CD4-positive, alpha-beta T cell (primary cell): Measurements from ENCODE around the gene PTP4A1. TPM values are rescaled to one million over a fixed set of nuclear protein-coding genes. Genes with fewer than 3 reads are reported as not detected.

Experiments
- ATAC-seq: fragments of 200-7000 bp; cut with Tn5 transposase; one replicate; pipeline ENCODE4 v1.10.0; 2022; ENCODE audit warnings: mild to moderate bottlenecking; ENCODE audit not compliant: poor library complexity
- CTCF ChIA-PET: fragments of 350-600 bp; sonication (Branson Sonifier 250); formaldehyde crosslinking; loops from one replicate; lab custom pipeline; 2021; ENCODE audit warnings: antibody characterized with exemption, inconsistent platforms; lab: Charles Lee
- POLR2A ChIA-PET: fragments of 350-600 bp; sonication (Branson Sonifier 250); formaldehyde crosslinking; loops from one replicate; lab custom pipeline; 2021; ENCODE audit warnings: antibody characterized with exemption, inconsistent platforms; lab: Charles Lee
- DNase-seq, 14 experiments: peaks; one replicate each; pipeline ENCODE4 v3.0.0-alpha.2; 2013 to 2020; ENCODE audit warnings: mixed read lengths in 2 of 14
- H3K27ac ChIP-seq, 2 donors: one replicate each; pipeline versions ENCODE4 v1.5.1 to v1.7.0; 2013; ENCODE audit warnings: low read length in 2 of 2, low read depth in 1 of 2, mild to moderate bottlenecking in 1 of 2
- H3K27me3 ChIP-seq, 2 experiments: 1 replicate in 1 of 2; 2 replicates in 1 of 2; pipeline versions ENCODE4 v1.6.1 to v1.7.0; 2013; ENCODE audit warnings: low read length in 2 of 2, control low read depth in 1 of 2, mild to moderate bottlenecking in 1 of 2, moderate library complexity in 1 of 2; ENCODE audit not compliant: insufficient read depth in 2 of 2, control insufficient read depth in 1 of 2
- H3K36me3 ChIP-seq: one replicate; pipeline ENCODE4 v1.6.1; 2013; ENCODE audit warnings: low read length, control low read depth; ENCODE audit not compliant: insufficient read depth
- H3K4me1 ChIP-seq: one replicate; pipeline ENCODE4 v1.6.1; 2013; ENCODE audit warnings: low read length, control low read depth; ENCODE audit not compliant: insufficient read depth
- H3K4me3 ChIP-seq: one replicate; pipeline ENCODE4 v1.5.1; 2013; ENCODE audit warnings: mild to moderate bottlenecking, low read length, moderate library complexity
- H3K9me3 ChIP-seq, 2 experiments: 1 replicate in 1 of 2; 2 replicates in 1 of 2; pipeline versions ENCODE4 v1.6.1 to v1.7.0; 2013; ENCODE audit warnings: low read length in 2 of 2, mild to moderate bottlenecking in 2 of 2, control low read depth in 1 of 2, moderate library complexity in 1 of 2; ENCODE audit not compliant: control insufficient read depth in 1 of 2, insufficient read depth in 1 of 2
- H3K27ac Mint-ChIP-seq: one replicate; pipeline ENCODE4 v1.8.0; 2020; ENCODE audit warnings: mixed read lengths
- H3K27me3 Mint-ChIP-seq: one replicate; pipeline ENCODE4 v1.8.0; 2021; ENCODE audit warnings: mixed read lengths
- H3K36me3 Mint-ChIP-seq: one replicate; pipeline ENCODE4 v1.8.0; 2021; ENCODE audit warnings: low read depth, mixed read lengths
- H3K4me1 Mint-ChIP-seq: one replicate; pipeline ENCODE4 v1.8.0; 2021; ENCODE audit warnings: low read depth, mixed read lengths
- H3K4me3 Mint-ChIP-seq: one replicate; pipeline ENCODE4 v1.8.0; 2020; ENCODE audit warnings: mild to moderate bottlenecking, mixed read lengths
- H3K9me3 Mint-ChIP-seq: one replicate; pipeline ENCODE4 v1.8.0; 2020; ENCODE audit warnings: mixed read lengths
- CTCF ChIP-seq: fragments of 200-600 bp; IDR thresholded peaks from one replicate; pipeline ENCODE4 v1.8.0; 2022; ENCODE audit warnings: antibody characterized with exemption, mild to moderate bottlenecking
- intact Hi-C, 2 experiments: fragments of 100-400 bp; cut with DNase I in 1 of 2; cut with micrococcal nuclease in 1 of 2; formaldehyde crosslinking; loops; one replicate each; pipeline versions ENCODE4 v1.15.1 to v1.9.0; 2023 to 2025; cut with DNase I, micrococcal nuclease
- total RNA-seq, 174 experiments: library from RNA in 2 of 174; stranded (reverse) in 2 of 174; gene quantifications; one replicate each; pipeline ENCODE4 v1.2.3 and lab custom pipeline; 2021 to 2026

The PTP4A1 gene
- total RNA-seq, 2 experiments from 2014 or later: 254 to 258 TPM

GRCh38 chr6:63549076-63549475, 23.2 kb upstream of the PTP4A1 start:
- Mint-ChIP-seq H3K4me3 (no peak overlapping the region), H3K27me3 (peaks cover 25% of the 10 kb centered on the region), H3K27ac (no peak overlapping the region), H3K36me3 (no peaks in the 10 kb centered on the region), H3K9me3 (no peaks in the 10 kb centered on the region), H3K4me1 (no peaks in the 10 kb centered on the region)
- TF ChIP-seq CTCF: no peak
- intact Hi-C loops: no loop called here
- no peaks in the 10 kb centered on the region for H3K36me3 ChIP-seq
- H3K4me1 ChIP-seq: no peaks in the 10 kb centered on the region
- no peaks in the 10 kb centered on the region for H3K9me3 ChIP-seq
- no peak for ATAC-seq
- peaks cover 0 to 7% of the 10 kb centered on the region in 2 experiments for H3K27me3 ChIP-seq
- ChIA-PET POLR2A (no interaction called here), CTCF (interaction anchor here (1.4 kb wide), 1 partner anchor 49 kb away, joined by 3 read pairs; no protein-coding TSS in a partner anchor)
- H3K27ac ChIP-seq: no peak overlapping the region
- DNase-seq: no peak
- H3K4me3 ChIP-seq: no peak overlapping the region

- H3K36me3 ChIP-seq: no peaks in the 10 kb centered on the region
- no peaks in the 10 kb centered on the region for H3K4me1 ChIP-seq
- Mint-ChIP-seq H3K9me3 (no peaks in the 10 kb centered on the region), H3K27ac (no peak overlapping the region), H3K27me3 (peaks cover 34% of the 10 kb centered on the region), H3K4me3 (no peak overlapping the region), H3K4me1 (no peaks in the 10 kb centered on the region), H3K36me3 (no peaks in the 10 kb centered on the region)
- H3K27ac ChIP-seq: no peak overlapping the region
- ChIA-PET POLR2A (interaction anchor here (0.8 kb wide), 1 partner anchor 22 kb away, joined by 3 read pairs; no protein-coding TSS in a partner anchor), CTCF (no interaction called here)
- H3K9me3 ChIP-seq: no peaks in the 10 kb centered on the region
- intact Hi-C loops: no loop called here
- no peak overlapping the region for H3K4me3 ChIP-seq
- ATAC-seq (no peak), DNase-seq (no peak)
- H3K27me3 ChIP-seq: peaks cover 5 to 7% of the 10 kb centered on the region in 2 experiments
- no peak for TF ChIP-seq CTCF
Measured at GRCh38 chr6:63553208-63553607, 19.1 kb upstream of the PTP4A1 start.

- no peaks in the 10 kb centered on the region for H3K4me1 ChIP-seq
- no peak overlapping the region for H3K4me3 ChIP-seq
- DNase-seq (no peak), ATAC-seq (no peak)
- Mint-ChIP-seq H3K4me3 (no peak overlapping the region), H3K27ac (no peak overlapping the region), H3K4me1 (no peaks in the 10 kb centered on the region), H3K27me3 (peaks cover 37% of the 10 kb centered on the region), H3K9me3 (no peaks in the 10 kb centered on the region), H3K36me3 (no peaks in the 10 kb centered on the region)
- TF ChIP-seq CTCF: no peak
- ChIA-PET CTCF (no interaction called here), POLR2A (no interaction called here)
- H3K27me3 ChIP-seq: peaks cover 5 to 7% of the 10 kb centered on the region in 2 experiments
- intact Hi-C loops: no loop called here
- no peaks in the 10 kb centered on the region for H3K9me3 ChIP-seq
- H3K27ac ChIP-seq: no peak overlapping the region
- H3K36me3 ChIP-seq: no peaks in the 10 kb centered on the region
Measured at GRCh38 chr6:63553900-63554299, 18.4 kb upstream of the PTP4A1 start.
